Adipocyte (in vitro differentiated cells): Measurements from ENCODE around the gene ZCCHC24.

ENCODE experiments used
- DNase-seq: peaks from one replicate; pipeline ENCODE4 v3.0.0-alpha.2; 2015; ENCODE audit warnings: low read depth
- H3K27me3 ChIP-seq: replicated peaks from 2 replicates; pipeline ENCODE4 v1.7.0; 2013; ENCODE audit warnings: mild to moderate bottlenecking, low read length, moderate library complexity; ENCODE audit not compliant: control insufficient read depth, insufficient read depth
- H3K36me3 ChIP-seq: 2 replicates; pipeline ENCODE4 v1.7.0; 2013; ENCODE audit warnings: low read length, mild to moderate bottlenecking, moderate library complexity; ENCODE audit not compliant: control insufficient read depth, insufficient read depth, severe bottlenecking
- H3K4me1 ChIP-seq: 2 replicates; pipeline ENCODE4 v1.7.0; 2013; ENCODE audit warnings: mild to moderate bottlenecking, low read length, moderate library complexity; ENCODE audit not compliant: control insufficient read depth, insufficient read depth
- H3K4me3 ChIP-seq: 2 replicates; pipeline ENCODE4 v1.7.0; 2013; ENCODE audit warnings: mild to moderate bottlenecking, low read length, moderate library complexity
- H3K9ac ChIP-seq: 2 replicates; pipeline ENCODE4 v1.7.0; 2013; ENCODE audit warnings: mild to moderate bottlenecking, low read length, moderate library complexity
- H3K9me3 ChIP-seq: 2 replicates; pipeline ENCODE4 v1.7.0; 2013; ENCODE audit warnings: mild to moderate bottlenecking, low read length, moderate library complexity; ENCODE audit not compliant: control insufficient read depth

The ZCCHC24 gene

GRCh38 chr10:79358811-79359210 lies 86.6 kb downstream of the ZCCHC24 start:
- Histone ChIP-seq H3K27me3 (no peaks in the 10 kb centered on the region), H3K9ac (no peak overlapping the region), H3K36me3 (peaks cover 26% of the 10 kb centered on the region), H3K4me1 (no peaks in the 10 kb centered on the region), H3K4me3 (no peak overlapping the region), H3K9me3 (no peaks in the 10 kb centered on the region)
- DNase-seq, result no peak

- no peak for DNase-seq
- H3K4me3 ChIP-seq, result no peak overlapping the region
- no peaks in the 10 kb centered on the region for H3K9me3 ChIP-seq
- no peak overlapping the region for H3K9ac ChIP-seq
- H3K36me3 ChIP-seq, result peaks cover 42% of the 10 kb centered on the region
- H3K27me3 ChIP-seq, result no peaks in the 10 kb centered on the region
- no peaks in the 10 kb centered on the region for H3K4me1 ChIP-seq
Measured at GRCh38 chr10:79357180-79357579, 88.2 kb downstream of the ZCCHC24 start.

GRCh38 chr10:79356104-79356503 lies 89.3 kb downstream of the ZCCHC24 start:
- DNase-seq, result no peak
- Histone ChIP-seq H3K27me3 (no peaks in the 10 kb centered on the region), H3K4me1 (no peaks in the 10 kb centered on the region), H3K36me3 (peaks cover 53% of the 10 kb centered on the region), H3K4me3 (no peak overlapping the region), H3K9ac (no peak overlapping the region), H3K9me3 (no peaks in the 10 kb centered on the region)

- Histone ChIP-seq H3K9me3 (no peaks in the 10 kb centered on the region), H3K27me3 (no peaks in the 10 kb centered on the region), H3K4me3 (no peak overlapping the region), H3K36me3 (peaks cover 59% of the 10 kb centered on the region), H3K4me1 (peaks cover 2% of the 10 kb centered on the region), H3K9ac (no peak overlapping the region)
- DNase-seq, result no peak
Measured at GRCh38 chr10:79355420-79356017, 89.9 kb downstream of the ZCCHC24 start.

- no peak for DNase-seq
- peaks cover 11% of the 10 kb centered on the region for H3K4me1 ChIP-seq
- no peaks in the 10 kb centered on the region for H3K27me3 ChIP-seq
- H3K4me3 ChIP-seq, result no peak overlapping the region
- H3K9ac ChIP-seq, result no peak overlapping the region
- H3K36me3 ChIP-seq, result peaks cover 68% of the 10 kb centered on the region
- H3K9me3 ChIP-seq, result no peaks in the 10 kb centered on the region
Measured at GRCh38 chr10:79354615-79355014, 90.8 kb downstream of the ZCCHC24 start.

- Histone ChIP-seq H3K9ac (no peak overlapping the region), H3K27me3 (no peaks in the 10 kb centered on the region), H3K4me3 (no peak overlapping the region), H3K36me3 (peaks cover 73% of the 10 kb centered on the region), H3K9me3 (no peaks in the 10 kb centered on the region), H3K4me1 (peaks cover 15% of the 10 kb centered on the region)
- DNase-seq, result no peak
Measured at GRCh38 chr10:79354141-79354540, 91.3 kb downstream of the ZCCHC24 start.

- peaks cover 77% of the 10 kb centered on the region for H3K36me3 ChIP-seq
- DNase-seq, result no peak
- H3K9me3 ChIP-seq, result no peaks in the 10 kb centered on the region
- H3K9ac ChIP-seq, result no peak overlapping the region
- no peak overlapping the region for H3K4me3 ChIP-seq
- H3K4me1 ChIP-seq, result peaks cover 19% of the 10 kb centered on the region
- no peaks in the 10 kb centered on the region for H3K27me3 ChIP-seq
Measured at GRCh38 chr10:79353726-79354125, 91.7 kb downstream of the ZCCHC24 start.

GRCh38 chr10:79353000-79353406 lies 92.4 kb downstream of the ZCCHC24 start:
- no peak for DNase-seq
- H3K36me3 ChIP-seq, result peaks cover 77% of the 10 kb centered on the region
- no peak overlapping the region for H3K4me3 ChIP-seq

GRCh38 chr10:79352035-79352877 lies 93.2 kb downstream of the ZCCHC24 start:
- Histone ChIP-seq H3K4me3 (no peak overlapping the region), H3K9me3 (no peaks in the 10 kb centered on the region), H3K9ac (no peak overlapping the region), H3K36me3 (peaks cover 77% of the 10 kb centered on the region), H3K27me3 (no peaks in the 10 kb centered on the region), H3K4me1 (peaks cover 25% of the 10 kb centered on the region)
- no peak for DNase-seq

More at GRCh38 chr10:79353000-79353406, 92.4 kb downstream of the ZCCHC24 start:
- no peak overlapping the region for H3K9ac ChIP-seq
- H3K4me1 ChIP-seq, result peaks cover 25% of the 10 kb centered on the region
- no peaks in the 10 kb centered on the region for H3K9me3 ChIP-seq
- no peaks in the 10 kb centered on the region for H3K27me3 ChIP-seq

- Histone ChIP-seq H3K27me3 (no peaks in the 10 kb centered on the region), H3K4me3 (no peak overlapping the region), H3K9me3 (no peaks in the 10 kb centered on the region), H3K9ac (no peak overlapping the region), H3K36me3 (peaks cover 77% of the 10 kb centered on the region), H3K4me1 (peaks cover 32% of the 10 kb centered on the region)
- DNase-seq, result no peak
Measured at GRCh38 chr10:79351332-79351731, 94.1 kb downstream of the ZCCHC24 start.

GRCh38 chr10:79350407-79351154 lies 94.8 kb downstream of the ZCCHC24 start:
- no peak overlapping the region for H3K4me3 ChIP-seq
- DNase-seq, result no peak
- H3K9me3 ChIP-seq, result no peaks in the 10 kb centered on the region
- H3K36me3 ChIP-seq, result peaks cover 69% of the 10 kb centered on the region
- no peaks in the 10 kb centered on the region for H3K27me3 ChIP-seq
- no peak overlapping the region for H3K9ac ChIP-seq
- peaks cover 40% of the 10 kb centered on the region for H3K4me1 ChIP-seq
